Measurements from ENCODE around the gene TRAK2.
"Not testable (repeated sequence)": the region's sequence is repeated elsewhere in the genome, so short reads cannot be mapped to it uniquely, and the experiment has no call there.

Gene TRAK2

GRCh38 chr2:201413143-201413542, 38.1 kb downstream of the TRAK2 start:
- DNase-seq, result no peak

- no peak for DNase-seq
These were observed 39.8 kb downstream of the TRAK2 start for GRCh38 chr2:201411421-201411820.

GRCh38 chr2:201408931-201409330, 42.3 kb downstream of the TRAK2 start:
- DNase-seq, result no peak

GRCh38 chr2:201407265-201407664, 44.0 kb downstream of the TRAK2 start:
- DNase-seq, result no peak

GRCh38 chr2:201406077-201406662, 45.1 kb downstream of the TRAK2 start:
- no peak for DNase-seq

GRCh38 chr2:201404699-201405280, 46.5 kb downstream of the TRAK2 start:
- DNase-seq, result no peak

- DNase-seq, result no peak
These were observed 47.4 kb downstream of the TRAK2 start for GRCh38 chr2:201403880-201404279.

- DNase-seq, result no peak
These were observed 48.4 kb downstream of the TRAK2 start for GRCh38 chr2:201402651-201403562.

GRCh38 chr2:201401815-201402214, 49.4 kb downstream of the TRAK2 start:
- no peak for DNase-seq

GRCh38 chr2:201396595-201396994, 54.7 kb downstream of the TRAK2 start:
- DNase-seq, result no peak

- no peak for DNase-seq
These were observed 68.1 kb downstream of the TRAK2 start for GRCh38 chr2:201383136-201383535.

GRCh38 chr2:201378496-201379397, 72.5 kb downstream of the TRAK2 start:
- no peak for DNase-seq

- DNase-seq, result no peak
These were observed 74.0 kb downstream of the TRAK2 start for GRCh38 chr2:201377218-201377617.

GRCh38 chr2:201369775-201370174, 81.5 kb downstream of the TRAK2 start:
- no peak for DNase-seq

GRCh38 chr2:201369318-201369717, 81.9 kb downstream of the TRAK2 start:
- DNase-seq, result not testable (repeated sequence)

GRCh38 chr2:201366146-201366545, 85.1 kb downstream of the TRAK2 start:
- no peak for DNase-seq

- DNase-seq, result peak; percentile 17 to 44
These were observed 87.2 kb downstream of the TRAK2 start for GRCh38 chr2:201363857-201364560.

- no peak for DNase-seq
These were observed 88.9 kb downstream of the TRAK2 start for GRCh38 chr2:201362396-201362795.

- no peak for DNase-seq
These were observed 90.1 kb downstream of the TRAK2 start for GRCh38 chr2:201361078-201361733.

GRCh38 chr2:201360256-201360655, 91.0 kb downstream of the TRAK2 start:
- no peak for DNase-seq

- peak; percentile 9 to 18 for DNase-seq
These were observed 92.6 kb downstream of the TRAK2 start for GRCh38 chr2:201358684-201359083.

- no peak for DNase-seq
These were observed 94.0 kb downstream of the TRAK2 start, which contains the start of gene FLACC1 for GRCh38 chr2:201357221-201357620. Gene FLACC1 (minus strand): TSS chr2:201357345. CDS start chr2:201351404, 5,941 bp downstream.
